ENCODE measurements around the gene LPAR6.
"Not testable (repeated sequence)": the region's sequence is repeated elsewhere in the genome, so short reads cannot be mapped to it uniquely, and the experiment has no call there.

The LPAR6 gene

GRCh38 chr13:48426755-48427298 is 13.9 kb upstream of the LPAR6 start:
- not testable (repeated sequence) for H2BK120ac ChIP-seq (ENCODE audit: insufficient read depth, low read length, poor library complexity); H3K27ac ChIP-seq (ENCODE audit: low read depth, low read length); H3K36me3 ChIP-seq (ENCODE audit: control insufficient read depth in 1 of 2, insufficient read depth in 2 of 2, low read length in 2 of 2); DNase-seq; H3K14ac ChIP-seq (ENCODE audit: low read length); H3K4me1 ChIP-seq (ENCODE audit: control insufficient read depth in 1 of 2, insufficient read depth in 2 of 2, low read length in 2 of 2); H3K9ac ChIP-seq (ENCODE audit: low read length); H2BK5ac ChIP-seq (ENCODE audit: low read depth, low read length, poor library complexity); H3K23ac ChIP-seq (ENCODE audit: low read length); H4K91ac ChIP-seq (ENCODE audit: low read depth, low read length); H3K79me1 ChIP-seq (ENCODE audit: low read length); H3K27me3 ChIP-seq (ENCODE audit: insufficient read depth, low read length); H4K8ac ChIP-seq (ENCODE audit: low read depth, low read length); H3K4me2 ChIP-seq (ENCODE audit: low read length); H2AFZ ChIP-seq (ENCODE audit: insufficient read depth, low read length, poor library complexity); H3K79me2 ChIP-seq (ENCODE audit: control insufficient read depth, insufficient read depth, low read length, poor library complexity); H2AK5ac ChIP-seq (ENCODE audit: low read length); H3K4me3 ChIP-seq (ENCODE audit: low read depth, low read length); H2BK12ac ChIP-seq (ENCODE audit: low read length); H3K9me3 ChIP-seq (ENCODE audit: insufficient read depth, low read depth, low read length); H3K4ac ChIP-seq (ENCODE audit: low read depth, low read length); H3K18ac ChIP-seq (ENCODE audit: low read length); H4K12ac ChIP-seq (ENCODE audit: low read depth, low read length)
- WGBS (ENCODE audit: extremely low coverage, insufficient coverage, insufficient read length), result no CpG with 5 or more reads among the region's 9 CpGs

GRCh38 chr13:48426052-48426451 is 13.1 kb upstream of the LPAR6 start:
- no peak for DNase-seq
- H2AFZ ChIP-seq (ENCODE audit: insufficient read depth, low read length, poor library complexity), result no peak overlapping the region
- H3K4me2 ChIP-seq (ENCODE audit: low read length), result no peak overlapping the region
- no peak overlapping the region for H4K12ac ChIP-seq (ENCODE audit: low read depth, low read length)
- H3K4ac ChIP-seq (ENCODE audit: low read depth, low read length), result no peak overlapping the region
- H3K79me1 ChIP-seq (ENCODE audit: low read length), result no peaks in the 10 kb centered on the region
- no peak overlapping the region for H2AK5ac ChIP-seq (ENCODE audit: low read length)
- no peak overlapping the region for H4K91ac ChIP-seq (ENCODE audit: low read depth, low read length)
- no peaks in the 10 kb centered on the region for H3K79me2 ChIP-seq (ENCODE audit: control insufficient read depth, insufficient read depth, low read length, poor library complexity)
- no peak overlapping the region for H3K27ac ChIP-seq (ENCODE audit: low read depth, low read length)
- no peak overlapping the region for H3K14ac ChIP-seq (ENCODE audit: low read length)
- no peaks in the 10 kb centered on the region for H3K36me3 ChIP-seq (ENCODE audit: control insufficient read depth in 1 of 2, insufficient read depth in 2 of 2, low read length in 2 of 2)
- no peak overlapping the region for H3K23ac ChIP-seq (ENCODE audit: low read length)
- H2BK5ac ChIP-seq (ENCODE audit: low read depth, low read length, poor library complexity), result no peak overlapping the region
- H2BK120ac ChIP-seq (ENCODE audit: insufficient read depth, low read length, poor library complexity), result no peak overlapping the region
- no peaks in the 10 kb centered on the region for H3K9me3 ChIP-seq (ENCODE audit: insufficient read depth, low read depth, low read length)
- no peak overlapping the region for H4K8ac ChIP-seq (ENCODE audit: low read depth, low read length)
- no peaks in the 10 kb centered on the region for H3K27me3 ChIP-seq (ENCODE audit: insufficient read depth, low read length)
- no peak overlapping the region for H3K18ac ChIP-seq (ENCODE audit: low read length)
- no peak overlapping the region for H2BK12ac ChIP-seq (ENCODE audit: low read length)
- H3K4me1 ChIP-seq (ENCODE audit: control insufficient read depth in 1 of 2, insufficient read depth in 2 of 2, low read length in 2 of 2), result no peaks in the 10 kb centered on the region
- H3K9ac ChIP-seq (ENCODE audit: low read length), result no peak overlapping the region
- no peak overlapping the region for H3K4me3 ChIP-seq (ENCODE audit: low read depth, low read length)

GRCh38 chr13:48424212-48424611 is 11.3 kb upstream of the LPAR6 start:
- Histone ChIP-seq H3K18ac (ENCODE audit: low read length) (no peak overlapping the region), H2BK120ac (ENCODE audit: insufficient read depth, low read length, poor library complexity) (no peak overlapping the region), H2AFZ (ENCODE audit: insufficient read depth, low read length, poor library complexity) (no peak overlapping the region), H4K8ac (ENCODE audit: low read depth, low read length) (no peak overlapping the region), H3K4me1 (ENCODE audit: control insufficient read depth in 1 of 2, insufficient read depth in 2 of 2, low read length in 2 of 2) (no peaks in the 10 kb centered on the region), H3K4me2 (ENCODE audit: low read length) (no peak overlapping the region), H2AK5ac (ENCODE audit: low read length) (no peak overlapping the region), H3K9ac (ENCODE audit: low read length) (no peak overlapping the region), H3K23ac (ENCODE audit: low read length) (no peak overlapping the region), H4K12ac (ENCODE audit: low read depth, low read length) (no peak overlapping the region), H4K91ac (ENCODE audit: low read depth, low read length) (no peak overlapping the region), H3K4ac (ENCODE audit: low read depth, low read length) (no peak overlapping the region), H3K27ac (ENCODE audit: low read depth, low read length) (no peak overlapping the region), H3K36me3 (ENCODE audit: control insufficient read depth in 1 of 2, insufficient read depth in 2 of 2, low read length in 2 of 2) (no peaks in the 10 kb centered on the region), H3K79me2 (ENCODE audit: control insufficient read depth, insufficient read depth, low read length, poor library complexity) (no peaks in the 10 kb centered on the region), H3K14ac (ENCODE audit: low read length) (no peak overlapping the region), H2BK5ac (ENCODE audit: low read depth, low read length, poor library complexity) (no peak overlapping the region), H2BK12ac (ENCODE audit: low read length) (no peak overlapping the region), H3K79me1 (ENCODE audit: low read length) (no peaks in the 10 kb centered on the region), H3K27me3 (ENCODE audit: insufficient read depth, low read length) (no peaks in the 10 kb centered on the region), H3K4me3 (ENCODE audit: low read depth, low read length) (no peak overlapping the region), H3K9me3 (ENCODE audit: insufficient read depth, low read depth, low read length) (no peaks in the 10 kb centered on the region)
- no peak for DNase-seq
- WGBS (ENCODE audit: extremely low coverage, insufficient coverage, insufficient read length), result no CpG with 5 or more reads among the region's 3 CpGs

DNA sequence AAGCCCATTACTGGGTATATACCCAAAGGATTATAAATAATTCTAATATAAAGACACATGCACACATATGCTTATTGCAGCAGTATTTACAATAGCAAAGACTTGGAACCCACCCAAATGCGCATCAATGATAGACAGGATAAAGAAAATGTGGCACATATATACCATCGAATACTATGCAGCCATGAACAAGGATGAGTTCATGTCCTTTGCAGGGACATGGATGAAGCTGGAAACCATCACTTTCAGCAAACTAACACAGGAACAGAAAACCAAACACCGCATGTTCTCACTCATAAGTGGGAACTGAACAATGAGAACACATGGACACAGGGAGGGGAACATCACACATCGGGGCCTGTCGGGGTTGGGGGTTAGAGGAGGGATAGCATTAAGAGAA is 9.1 kb upstream of the LPAR6 start:
- H3K14ac ChIP-seq (ENCODE audit: low read length); H2AK5ac ChIP-seq (ENCODE audit: low read length); H2BK12ac ChIP-seq (ENCODE audit: low read length); H4K91ac ChIP-seq (ENCODE audit: low read depth, low read length); H3K79me2 ChIP-seq (ENCODE audit: control insufficient read depth, insufficient read depth, low read length, poor library complexity); H3K18ac ChIP-seq (ENCODE audit: low read length); H3K9ac ChIP-seq (ENCODE audit: low read length); H3K9me3 ChIP-seq (ENCODE audit: insufficient read depth, low read depth, low read length); H3K27ac ChIP-seq (ENCODE audit: low read depth, low read length); DNase-seq; H2BK120ac ChIP-seq (ENCODE audit: insufficient read depth, low read length, poor library complexity); H3K4ac ChIP-seq (ENCODE audit: low read depth, low read length); H3K4me2 ChIP-seq (ENCODE audit: low read length); H2AFZ ChIP-seq (ENCODE audit: insufficient read depth, low read length, poor library complexity); H3K4me1 ChIP-seq (ENCODE audit: control insufficient read depth in 1 of 2, insufficient read depth in 2 of 2, low read length in 2 of 2); H2BK5ac ChIP-seq (ENCODE audit: low read depth, low read length, poor library complexity); H4K12ac ChIP-seq (ENCODE audit: low read depth, low read length); H4K8ac ChIP-seq (ENCODE audit: low read depth, low read length); H3K36me3 ChIP-seq (ENCODE audit: control insufficient read depth in 1 of 2, insufficient read depth in 2 of 2, low read length in 2 of 2); H3K4me3 ChIP-seq (ENCODE audit: low read depth, low read length); H3K79me1 ChIP-seq (ENCODE audit: low read length); H3K27me3 ChIP-seq (ENCODE audit: insufficient read depth, low read length); H3K23ac ChIP-seq (ENCODE audit: low read length): not testable (repeated sequence)
- WGBS (ENCODE audit: extremely low coverage, insufficient coverage, insufficient read length), result no CpG with 5 or more reads among the region's 5 CpGs
